Stimulated activated CD4-positive, alpha-beta T cell treated with anti-CD3 and anti-CD28 coated beads, Interleukin-15, amount 100 ng/mL, for 1 hour (primary cell): ENCODE results near the gene THEM5.

ENCODE experiments used
- DNase-seq, 2 donors: peaks; one replicate each; pipeline ENCODE4 v3.0.0-alpha.2; 2020; ENCODE audit warnings: low read depth in 1 of 2, low spot score in 1 of 2

Gene THEM5

GRCh38 chr1:151801846-151802245 lies 51.7 kb downstream of the THEM5 start:
- DNase-seq, result no peak

- DNase-seq, result no peak
These were observed 52.1 kb downstream of the THEM5 start for GRCh38 chr1:151801310-151801820.

GRCh38 chr1:151800830-151801229 lies 52.7 kb downstream of the THEM5 start:
- DNase-seq, result no peak

- DNase-seq, result no peak
These were observed 54.1 kb downstream of the THEM5 start for GRCh38 chr1:151799179-151800022.

- no peak for DNase-seq
These were observed 54.9 kb downstream of the THEM5 start for GRCh38 chr1:151798571-151798970.
